GM20000 (cell line): ENCODE measurements around the gene RASGRP3.
"Not testable (repeated sequence)": the region's sequence is repeated elsewhere in the genome, so short reads cannot be mapped to it uniquely, and the experiment has no call there.

Experiments
- DNase-seq: peaks from one replicate; pipeline ENCODE4 v3.0.0; 2012; ENCODE audit warnings: low spot score
- TF ChIP-seq, protein P1 (sequence below): IDR thresholded peaks from 2 replicates; pipeline ENCODE4 v1.5.1; 2012; ENCODE audit warnings: mild to moderate bottlenecking, control low read depth; ENCODE audit errors: extremely low read depth, missing control alignments

RASGRP3 gene

GRCh38 chr2:33435518-33435917, 40.9 kb upstream of the RASGRP3 start:
- no peak for DNase-seq
- TF ChIP-seq, protein P1, sequence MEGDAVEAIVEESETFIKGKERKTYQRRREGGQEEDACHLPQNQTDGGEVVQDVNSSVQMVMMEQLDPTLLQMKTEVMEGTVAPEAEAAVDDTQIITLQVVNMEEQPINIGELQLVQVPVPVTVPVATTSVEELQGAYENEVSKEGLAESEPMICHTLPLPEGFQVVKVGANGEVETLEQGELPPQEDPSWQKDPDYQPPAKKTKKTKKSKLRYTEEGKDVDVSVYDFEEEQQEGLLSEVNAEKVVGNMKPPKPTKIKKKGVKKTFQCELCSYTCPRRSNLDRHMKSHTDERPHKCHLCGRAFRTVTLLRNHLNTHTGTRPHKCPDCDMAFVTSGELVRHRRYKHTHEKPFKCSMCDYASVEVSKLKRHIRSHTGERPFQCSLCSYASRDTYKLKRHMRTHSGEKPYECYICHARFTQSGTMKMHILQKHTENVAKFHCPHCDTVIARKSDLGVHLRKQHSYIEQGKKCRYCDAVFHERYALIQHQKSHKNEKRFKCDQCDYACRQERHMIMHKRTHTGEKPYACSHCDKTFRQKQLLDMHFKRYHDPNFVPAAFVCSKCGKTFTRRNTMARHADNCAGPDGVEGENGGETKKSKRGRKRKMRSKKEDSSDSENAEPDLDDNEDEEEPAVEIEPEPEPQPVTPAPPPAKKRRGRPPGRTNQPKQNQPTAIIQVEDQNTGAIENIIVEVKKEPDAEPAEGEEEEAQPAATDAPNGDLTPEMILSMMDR, result no peak

DNA sequence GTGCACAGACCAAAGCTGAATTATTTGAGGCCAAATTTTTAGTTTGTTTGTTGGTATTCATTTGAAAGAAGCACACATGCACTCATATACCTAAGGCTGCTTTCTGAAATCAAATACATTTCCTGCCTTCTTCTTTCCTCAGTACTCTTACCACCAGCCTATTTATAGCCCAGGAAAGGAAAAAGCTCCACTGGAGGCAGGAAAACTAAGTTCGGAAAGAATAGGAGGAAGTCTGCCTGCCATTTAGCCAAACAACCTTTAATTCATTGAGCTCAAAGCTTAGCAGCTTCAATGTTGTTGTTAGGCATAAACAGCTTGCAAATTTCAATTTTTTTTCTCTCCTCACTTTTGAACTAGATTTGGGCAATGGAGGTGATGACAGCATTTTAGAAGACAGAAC, 40.4 kb upstream of the RASGRP3 start:
- DNase-seq, result no peak
- TF ChIP-seq, protein P1, result no peak

- TF ChIP-seq, protein P1, result no peak
- no peak for DNase-seq
Measured at GRCh38 chr2:33437297-33437696, 39.2 kb upstream of the RASGRP3 start.

- no peak for DNase-seq
- TF ChIP-seq, protein P1, result no peak
Measured at GRCh38 chr2:33437815-33438214, 38.6 kb upstream of the RASGRP3 start.

DNA sequence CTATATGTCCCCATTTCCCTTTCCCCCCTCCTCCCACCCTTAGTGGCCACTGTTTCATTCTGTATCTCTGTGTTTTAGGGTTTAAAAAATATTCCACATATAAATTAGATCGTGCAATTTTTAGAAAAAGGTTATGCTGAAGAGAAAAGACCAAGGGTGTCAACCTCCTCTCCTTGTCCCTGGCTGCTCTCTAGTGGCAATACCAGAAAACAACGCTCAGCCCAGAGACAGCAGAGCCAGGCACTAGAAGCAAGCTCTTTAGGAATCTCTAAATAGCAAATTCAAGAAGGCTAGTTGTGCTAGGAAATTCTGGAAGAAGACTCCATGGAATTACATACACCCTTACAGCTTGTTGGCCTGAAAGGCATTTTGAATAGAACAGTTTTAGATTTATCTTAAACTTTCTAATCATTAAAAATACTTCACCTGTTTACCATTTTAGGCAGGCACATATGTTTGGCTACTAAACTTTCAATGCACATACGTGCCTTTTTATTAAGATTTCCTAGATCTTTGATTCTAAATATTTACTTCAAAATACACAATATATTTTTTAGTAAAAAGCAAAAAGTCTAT, 35.1 kb upstream of the RASGRP3 start:
- peak; percentile 61 for DNase-seq
- TF ChIP-seq, protein P1, result peak; percentile 39

GRCh38 chr2:33442052-33442451, 34.4 kb upstream of the RASGRP3 start:
- DNase-seq, result not testable (repeated sequence)

DNA sequence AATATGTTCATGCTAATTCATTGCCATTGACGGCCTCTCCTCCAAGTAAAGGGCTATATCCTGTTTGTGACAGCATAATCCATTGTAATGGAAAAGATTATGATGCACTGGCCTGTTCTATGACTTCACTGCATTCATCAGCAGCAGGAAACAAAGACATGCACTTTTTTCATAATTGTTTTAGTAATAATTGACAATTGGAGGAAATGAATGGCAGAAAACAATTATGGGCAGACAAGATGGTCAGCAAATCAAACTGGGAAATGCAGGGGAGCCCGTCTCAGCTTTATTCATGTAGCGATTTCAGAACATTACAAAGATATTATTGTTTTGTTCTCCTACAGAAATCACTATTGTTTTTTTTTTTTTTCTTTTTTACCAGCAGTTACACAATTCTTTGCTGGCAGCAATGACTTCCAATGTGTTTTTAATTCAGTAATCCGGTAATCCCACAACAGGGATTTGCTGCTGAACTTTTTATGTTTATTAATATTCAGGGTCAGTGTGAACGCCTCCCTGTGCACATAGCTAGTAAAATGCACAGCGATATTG, 33.8 kb upstream of the RASGRP3 start:
- no peak for DNase-seq

GRCh38 chr2:33443274-33443829, 33.1 kb upstream of the RASGRP3 start:
- TF ChIP-seq, protein P1, result no peak
- no peak for DNase-seq

More for the DNA sequence above, 33.8 kb upstream of the RASGRP3 start:
- TF ChIP-seq, protein P1, result no peak
